HG02885 (cell line): ENCODE results near the gene WDR27.

ENCODE experiments used
- ATAC-seq: cut with Tn5 transposase; IDR thresholded peaks from one replicate; pipeline ENCODE4 v1.9.1; 2021; ENCODE audit warnings: mild to moderate bottlenecking; ENCODE audit not compliant: unreplicated experiment, poor library complexity

Gene WDR27

DNA sequence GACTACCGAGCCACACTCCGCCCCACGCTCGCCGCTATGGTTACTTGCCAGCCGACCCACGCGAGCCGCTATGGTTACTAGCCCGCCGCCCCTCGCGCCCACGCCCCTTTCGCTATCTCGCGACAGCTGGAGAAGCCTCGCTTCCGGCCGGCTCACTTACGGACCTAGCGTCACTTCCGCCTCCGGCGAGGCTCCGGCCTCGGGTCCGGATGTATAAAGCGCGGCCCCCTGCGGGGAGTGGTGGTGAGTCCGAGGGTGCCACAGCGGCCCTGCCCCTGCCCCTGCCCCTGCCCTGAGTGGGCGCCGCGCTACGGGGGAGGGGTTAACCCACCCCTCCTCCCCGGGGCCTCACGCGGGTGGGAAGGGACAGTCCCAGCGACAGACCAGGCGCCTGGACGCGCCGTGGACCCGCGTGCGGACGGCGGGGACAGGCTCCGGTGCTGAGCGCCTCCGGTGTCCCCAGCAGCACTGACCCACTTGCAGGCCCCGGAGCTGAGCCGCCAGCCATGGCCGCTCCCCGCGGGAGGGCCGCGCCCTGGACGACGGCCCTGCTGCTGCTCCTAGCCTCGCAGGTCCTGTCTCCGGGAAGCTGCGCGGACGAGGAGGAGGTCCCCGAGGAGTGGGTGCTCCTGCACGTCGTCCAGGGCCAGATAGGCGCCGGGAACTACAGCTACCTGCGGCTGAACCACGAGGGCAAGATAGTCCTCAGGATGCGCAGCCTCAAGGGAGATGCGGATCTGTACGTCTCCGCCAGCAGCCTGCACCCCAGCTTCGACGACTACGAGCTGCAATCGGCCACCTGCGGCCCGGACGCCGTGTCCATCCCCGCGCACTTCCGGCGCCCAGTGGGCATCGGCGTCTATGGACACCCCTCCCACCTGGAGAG, at the start of gene WDR27, which contains the start of gene C6orf120:
TSS of gene WDR27 (minus strand) at position 76 of the 886 bp plus-strand sequence. CDS start 13,024 bp downstream, outside the sequence.
TSS of gene C6orf120 (plus strand) at position 173 of the 886 bp plus-strand sequence. CDS start at position 507, 334 bp downstream.
- ATAC-seq = peak; percentile 92

DNA sequence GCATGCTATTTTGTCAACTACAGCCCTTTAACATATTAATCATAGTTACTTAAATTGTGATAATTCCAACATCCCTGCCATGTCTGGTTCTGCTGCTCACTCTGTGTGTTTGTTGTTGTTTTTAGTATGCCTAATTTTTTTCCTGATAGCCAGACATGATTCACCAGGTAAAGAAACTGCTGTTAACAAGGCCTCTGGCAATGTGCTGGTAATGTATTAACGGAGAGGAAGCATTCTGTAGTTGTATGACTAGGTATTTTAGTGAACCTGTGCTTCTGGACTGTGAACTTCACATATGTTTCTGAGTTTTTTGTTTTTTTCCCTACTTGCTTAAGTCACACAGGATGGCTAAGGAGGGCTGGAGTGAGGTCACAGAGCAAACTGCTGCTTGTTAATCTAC, 44.7 kb upstream of the WDR27 start:
- no peak for ATAC-seq

DNA sequence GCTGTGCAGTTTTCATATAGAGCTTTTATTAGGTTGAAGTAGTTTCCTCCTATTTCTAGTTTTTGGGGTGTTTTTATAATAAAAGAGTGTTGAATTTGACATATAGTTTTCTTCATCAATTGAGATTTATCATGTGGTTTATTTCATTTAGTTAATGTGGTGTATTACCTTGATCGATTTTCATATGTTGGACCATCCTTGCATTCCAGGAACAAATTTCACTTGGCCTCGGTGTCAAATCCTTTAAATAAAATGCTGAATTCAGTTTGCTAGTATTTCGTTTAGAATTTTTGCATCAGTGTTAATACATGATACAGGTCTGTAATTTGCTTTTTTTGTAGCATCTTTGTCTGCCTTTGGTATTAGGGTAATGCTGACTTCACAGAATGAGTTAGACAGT, 43.6 kb upstream of the WDR27 start:
- no peak for ATAC-seq

DNA sequence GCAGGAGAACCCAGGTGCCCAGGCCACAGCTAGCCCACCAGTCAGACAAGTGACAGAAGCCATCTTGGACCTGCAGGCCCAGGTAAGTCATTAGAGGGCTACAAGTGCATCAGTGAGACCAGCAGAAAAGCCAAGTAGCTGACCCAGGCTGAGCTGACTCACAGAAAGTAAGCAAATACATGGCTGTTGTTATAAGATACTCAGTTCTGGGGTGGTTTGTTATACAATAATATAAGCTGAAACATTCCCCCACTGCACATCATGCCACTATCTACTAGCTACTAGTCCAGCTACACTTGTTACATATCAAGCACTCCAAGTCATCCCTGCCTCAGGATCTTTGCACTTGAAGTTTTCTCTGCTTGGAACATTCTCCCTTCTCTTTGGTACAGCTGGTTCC, 39.5 kb upstream of the WDR27 start:
- ATAC-seq = no peak

DNA sequence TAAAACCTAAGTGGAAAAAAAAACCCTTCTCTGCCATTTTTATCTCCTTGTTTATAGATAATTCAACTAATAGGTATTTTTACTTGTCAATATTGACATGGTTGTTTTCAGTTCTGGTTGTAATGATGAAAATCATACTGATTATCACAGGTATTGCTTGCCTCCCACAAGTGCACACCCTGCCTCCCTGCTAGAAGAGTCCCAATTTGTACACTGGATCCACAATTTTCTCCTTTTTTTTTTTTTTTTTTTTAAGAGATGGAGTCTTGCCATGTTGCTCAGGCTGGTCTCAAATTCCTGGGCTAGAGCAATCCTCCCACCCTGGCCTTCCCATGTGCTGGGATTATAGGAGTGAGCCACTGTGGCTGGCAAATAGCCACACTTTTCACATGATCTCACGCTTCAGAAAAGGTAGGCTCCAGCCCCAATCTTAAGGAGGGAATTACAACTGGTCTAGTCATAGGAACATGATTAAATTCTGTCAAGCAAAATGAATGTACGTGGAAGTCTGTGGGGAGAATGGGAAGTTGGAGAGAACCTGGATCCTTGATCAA, 37.2 kb upstream of the WDR27 start:
- no peak for ATAC-seq

DNA sequence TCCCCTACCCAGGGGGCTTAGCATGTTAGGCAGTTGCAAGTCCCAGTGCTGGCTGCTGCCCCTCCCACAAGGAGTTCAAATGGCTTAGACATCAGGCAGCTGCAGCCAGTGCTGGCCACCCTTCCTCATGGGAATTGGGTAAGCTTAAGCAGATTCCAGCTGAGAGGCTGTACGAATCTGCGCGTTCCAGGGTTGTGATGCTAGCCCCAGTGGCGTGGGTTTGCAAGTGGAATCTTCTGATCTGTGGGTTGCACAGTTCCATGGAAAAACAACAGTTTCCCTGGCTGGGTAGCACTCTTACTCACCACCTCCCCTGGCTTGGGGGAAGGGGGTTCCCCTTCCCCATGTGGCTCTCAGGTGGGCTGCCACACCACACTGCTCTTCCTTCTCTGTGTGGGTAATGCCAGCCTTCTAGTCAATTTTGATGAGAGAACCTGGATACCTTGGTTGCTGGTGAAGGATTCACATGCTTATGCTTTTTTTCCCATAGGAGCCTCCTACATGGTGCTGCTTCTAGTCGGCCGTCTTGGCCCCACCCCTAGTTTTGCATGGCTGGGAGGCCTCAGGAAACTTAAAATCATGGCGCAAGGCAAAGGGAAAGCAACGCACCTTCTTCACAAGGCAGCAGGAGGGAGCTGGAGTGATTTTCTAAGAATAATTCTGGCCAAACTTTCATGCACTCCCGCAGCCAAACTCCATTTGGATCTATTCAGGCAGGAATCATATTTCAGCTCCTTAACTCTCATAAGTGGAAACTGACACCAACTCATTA, 36.6 kb upstream of the WDR27 start:
- ATAC-seq = no peak

- no peak for ATAC-seq
Measured at GRCh38 chr6:169729961-169730360, 28.1 kb upstream of the WDR27 start.

GRCh38 chr6:169726963-169727362, 25.1 kb upstream of the WDR27 start:
- no peak for ATAC-seq

DNA sequence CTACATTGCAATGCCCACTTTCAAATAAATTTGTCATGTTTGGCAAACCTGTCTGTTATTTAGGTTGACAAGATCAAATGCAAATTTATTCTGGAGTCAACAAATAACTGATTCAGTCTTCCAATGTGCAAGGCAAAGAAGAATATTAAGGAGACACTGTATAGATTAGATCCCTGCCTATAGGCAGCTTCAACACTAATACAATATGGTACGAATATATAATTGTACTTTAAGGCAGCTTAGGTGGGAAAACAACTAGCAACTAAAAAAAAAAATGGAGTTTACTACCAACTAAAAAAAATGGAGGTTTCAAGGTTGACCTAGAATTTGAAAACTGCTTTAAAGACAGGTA, 24.2 kb upstream of the WDR27 start:
- ATAC-seq = no peak

- peak; percentile 18 for ATAC-seq
Measured at GRCh38 chr6:169725125-169726048, 23.6 kb upstream of the WDR27 start.

GRCh38 chr6:169724494-169725124, 22.8 kb upstream of the WDR27 start, which contains the start of gene PHF10:
Gene PHF10, minus strand, starts transcription at chr6:169724500. Its CDS starts 569 bp downstream, at chr6:169723931.
- peak; percentile 55 for ATAC-seq

DNA sequence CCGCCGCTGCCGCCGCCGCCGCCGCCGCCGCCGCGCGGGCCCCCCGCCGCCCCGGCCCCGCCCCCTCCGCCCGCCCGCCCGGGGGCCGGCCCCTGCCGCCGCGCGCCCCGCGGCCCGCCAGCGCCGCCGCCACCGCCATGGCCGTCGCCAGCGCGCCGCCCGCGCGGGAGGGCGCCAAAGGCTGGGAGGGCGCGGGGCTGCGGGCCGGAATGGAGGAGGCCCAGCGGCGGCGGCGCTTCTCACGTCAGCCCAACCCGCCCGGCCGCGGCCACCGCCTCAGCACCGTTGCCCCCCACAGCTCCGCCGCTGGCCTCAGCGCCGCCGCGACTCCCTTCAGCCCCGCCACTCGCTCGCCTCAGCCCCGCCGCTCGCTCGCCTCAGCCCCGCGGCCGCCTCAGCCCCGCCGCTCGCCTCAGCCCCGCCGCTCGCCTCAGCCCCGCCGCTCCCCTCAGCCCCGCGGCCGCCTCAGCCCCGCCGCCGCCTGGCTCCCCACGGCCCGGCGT, 22.2 kb upstream of the WDR27 start:
- peak; percentile 51 for ATAC-seq

GRCh38 chr6:169723200-169723909, 21.5 kb upstream of the WDR27 start:
- ATAC-seq = peak; percentile 36

GRCh38 chr6:169722362-169723199, 20.8 kb upstream of the WDR27 start:
- no peak for ATAC-seq

- no peak for ATAC-seq
Measured at GRCh38 chr6:169720207-169720855, 18.5 kb upstream of the WDR27 start.

DNA sequence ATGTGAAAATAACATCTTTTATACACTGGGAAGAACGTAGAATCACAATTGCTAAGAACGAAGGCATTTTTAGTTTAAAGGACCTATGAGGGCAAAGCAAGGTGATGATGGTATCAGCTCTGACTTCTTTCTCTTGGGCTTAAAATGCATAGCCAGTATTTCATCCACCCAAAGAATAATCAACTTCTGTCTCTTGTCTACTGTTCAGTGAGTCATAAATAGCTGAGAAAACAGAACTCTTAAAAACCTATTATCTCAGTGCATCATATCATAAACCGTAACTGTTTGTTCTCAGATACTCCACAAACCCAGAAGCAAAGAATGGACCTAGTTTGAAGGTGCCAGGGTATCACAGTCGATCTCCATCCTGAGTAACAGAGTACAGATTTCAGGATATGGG, 17.3 kb upstream of the WDR27 start:
- no peak for ATAC-seq

GRCh38 chr6:169714595-169714994, 12.8 kb upstream of the WDR27 start:
- ATAC-seq = no peak
